Gastrocnemius medialis (tissue), 4 donors: Measurements from ENCODE around the gene LARP4. TPM values are rescaled to one million over a fixed set of nuclear protein-coding genes. Genes with fewer than 3 reads are reported as not detected.
A peak's percentile ranks its signal among the peaks of the same experiment; 100 is the strongest.
"Not testable (repeated sequence)": the region's sequence is repeated elsewhere in the genome, so short reads cannot be mapped to it uniquely, and the experiment has no call there.

Experiments used
- ATAC-seq, 2 donors: fragments of 150-250 bp; one replicate each; pipeline ENCODE4 v1.9.1; 2016
- DNase-seq, 2 donors: peaks; one replicate each; pipeline ENCODE4 v3.0.0-alpha.2; 2019
- H3K27ac ChIP-seq, 4 donors: fragments of 200-600 bp; sonication (generic); 1 replicate in 1 of 4; 2 replicates in 3 of 4; pipeline ENCODE4 v1.5.1; 2016 to 2018; ENCODE audit warnings: mild to moderate bottlenecking in 2 of 4, moderate library complexity in 1 of 4
- H3K27me3 ChIP-seq, 3 donors: fragments of 200-600 bp; sonication (generic) in 2 of 3; 1 replicate in 1 of 3; 2 replicates in 2 of 3; pipeline versions ENCODE4 v1.5.1 to v1.6.0; 2016 to 2019; ENCODE audit warnings: mild to moderate bottlenecking in 1 of 3, moderate library complexity in 1 of 3
- H3K36me3 ChIP-seq, 2 donors: fragments of 200-600 bp; sonication (generic) in 1 of 2; one replicate each; pipeline ENCODE4 v1.5.1; 2017 to 2018
- H3K4me1 ChIP-seq, 2 donors: fragments of 200-600 bp; sonication (generic) in 1 of 2; one replicate each; pipeline ENCODE4 v1.5.1; 2016 to 2017; ENCODE audit warnings: mild to moderate bottlenecking in 2 of 2
- H3K4me3 ChIP-seq, 4 donors: fragments of 200-600 bp; sonication (generic) in 3 of 4; 1 replicate in 1 of 4; 2 replicates in 3 of 4; pipeline ENCODE4 v1.5.1; 2016 to 2019; ENCODE audit warnings: mild to moderate bottlenecking in 2 of 4
- H3K9me3 ChIP-seq, 3 donors: fragments of 200-600 bp; sonication (generic) in 2 of 3; 1 replicate in 1 of 3; 2 replicates in 2 of 3; pipeline ENCODE4 v1.5.1; 2016 to 2019
- CTCF ChIP-seq, 5 experiments: fragments of 450-650 bp in 3 of 5; fragments of 200-600 bp in 2 of 5; sonication (generic) in 2 of 5; IDR thresholded peaks in 4 of 5; conservative IDR thresholded peaks in 1 of 5; 1 replicate in 4 of 5; 2 replicates in 1 of 5; pipeline ENCODE4 v1.5.1; 2016 to 2019; ENCODE audit warnings: antibody characterized with exemption in 5 of 5, mild to moderate bottlenecking in 3 of 5, moderate library complexity in 3 of 5
- POLR2A ChIP-seq, 2 donors: fragments of 450-650 bp; IDR thresholded peaks; one replicate each; pipeline ENCODE4 v1.6.1; 2017; ENCODE audit warnings: antibody characterized with exemption in 2 of 2, mild to moderate bottlenecking in 2 of 2, moderate library complexity in 2 of 2
- in situ Hi-C, 4 donors: fragments of 200-750 bp; cut with MboI; loops; one replicate each; pipeline versions ENCODE4 v1.15.0 to v1.8.0; 2017; ENCODE audit warnings: low sequenced_read_pairs in 4 of 4
- intact Hi-C: fragments of 100-400 bp; cut with DNase I; formaldehyde crosslinking; loops from one replicate; pipeline ENCODE4 v1.15.1; 2023; ENCODE audit warnings: low total_unique reads
- total RNA-seq, 4 donors: library from RNA; depleted of rRNA; stranded (reverse); fragments of >200 nt; gene quantifications; one replicate each; pipeline versions ENCODE4 v1.1.0 to v1.2.3, GENCODE V29; 2016

Gene LARP4
- total RNA-seq, 4 donors from 2014 or later = 32.7 to 70.2 (median 42.4) TPM

GRCh38 chr12:50425589-50426258 lies 25.0 kb downstream of the LARP4 start:
- no peak for ATAC-seq
- Histone ChIP-seq H3K9me3 (no peaks in the 10 kb centered on the region), H3K4me3 (no peak overlapping the region), H3K36me3 (peaks cover 0 to 27% of the 10 kb centered on the region in 2 donors), H3K4me1 (peaks cover 16 to 25% of the 10 kb centered on the region in 2 donors), H3K27me3 (no peaks in the 10 kb centered on the region), H3K27ac (peak overlapping the region in 2 of 4 donors; percentile 26 to 29)
- intact Hi-C loops (no loop called here), in situ Hi-C loops (no loop called here)
- TF ChIP-seq POLR2A (IDR thresholded peaks at IDR 0.05) = no peak
- no peak for DNase-seq

GRCh38 chr12:50431656-50432055 lies 31.0 kb downstream of the LARP4 start:
- peaks cover 0 to 70% of the 10 kb centered on the region in 2 donors for H3K36me3 ChIP-seq
- ATAC-seq, in situ Hi-C loops, H3K9me3 ChIP-seq, H3K4me3 ChIP-seq, DNase-seq, intact Hi-C loops, H3K27me3 ChIP-seq, H3K27ac ChIP-seq, H3K4me1 ChIP-seq: not testable (repeated sequence)

GRCh38 chr12:50440288-50440687 lies 39.6 kb downstream of the LARP4 start:
- peaks cover 0 to 11% of the 10 kb centered on the region in 2 donors for H3K4me1 ChIP-seq
- no peak for DNase-seq
- no peak for ATAC-seq
- H3K9me3 ChIP-seq = no peaks in the 10 kb centered on the region
- H3K36me3 ChIP-seq = peaks cover 0 to 90% of the 10 kb centered on the region in 2 donors
- no peak overlapping the region for H3K4me3 ChIP-seq
- H3K27ac ChIP-seq = no peak overlapping the region
- no peaks in the 10 kb centered on the region for H3K27me3 ChIP-seq
- no peak for TF ChIP-seq POLR2A (IDR thresholded peaks at IDR 0.05)
- no peak for TF ChIP-seq CTCF (IDR thresholded peaks at IDR 0.05 in 4 of 5, conservative IDR thresholded peaks at IDR 0.05 in 1 of 5)
- intact Hi-C loops (no loop called here), in situ Hi-C loops (no loop called here)

GRCh38 chr12:50441763-50442162 lies 41.1 kb downstream of the LARP4 start:
- no peak for TF ChIP-seq POLR2A (IDR thresholded peaks at IDR 0.05)
- no peak for TF ChIP-seq CTCF (IDR thresholded peaks at IDR 0.05 in 4 of 5, conservative IDR thresholded peaks at IDR 0.05 in 1 of 5)
- H3K27me3 ChIP-seq = no peaks in the 10 kb centered on the region
- H3K27ac ChIP-seq = peak overlapping the region; percentile 21 to 68 (median 58)
- intact Hi-C loops = no loop called here
- peaks cover 0 to 86% of the 10 kb centered on the region in 2 donors for H3K36me3 ChIP-seq
- ATAC-seq (peak; percentile 51 to 54), DNase-seq (peak; percentile 13 to 30)
- no peak overlapping the region for H3K4me3 ChIP-seq
- in situ Hi-C loops = no loop called here
- no peaks in the 10 kb centered on the region for H3K9me3 ChIP-seq
- H3K4me1 ChIP-seq = peaks cover 0 to 11% of the 10 kb centered on the region in 2 donors

GRCh38 chr12:50442178-50442908 lies 41.7 kb downstream of the LARP4 start:
- H3K9me3 ChIP-seq = no peaks in the 10 kb centered on the region
- H3K27me3 ChIP-seq = no peaks in the 10 kb centered on the region
- DNase-seq (no peak), ATAC-seq (peak; percentile 16 to 26)
- H3K27ac ChIP-seq = peak overlapping the region; percentile 21 to 68 (median 58)
- peaks cover 0 to 11% of the 10 kb centered on the region in 2 donors for H3K4me1 ChIP-seq
- TF ChIP-seq CTCF (IDR thresholded peaks at IDR 0.05 in 4 of 5, conservative IDR thresholded peaks at IDR 0.05 in 1 of 5) (no peak), POLR2A (IDR thresholded peaks at IDR 0.05) (no peak)
- intact Hi-C loops (no loop called here), in situ Hi-C loops (no loop called here)
- peaks cover 0 to 86% of the 10 kb centered on the region in 2 donors for H3K36me3 ChIP-seq
- no peak overlapping the region for H3K4me3 ChIP-seq

- DNase-seq, H3K4me3 ChIP-seq, ATAC-seq, in situ Hi-C loops, H3K27me3 ChIP-seq, H3K9me3 ChIP-seq, intact Hi-C loops, H3K27ac ChIP-seq: not testable (repeated sequence)
- Histone ChIP-seq H3K4me1 (peaks cover 8 to 13% of the 10 kb centered on the region in 2 donors), H3K36me3 (peaks cover 0 to 23% of the 10 kb centered on the region in 2 donors)
These were observed 49.0 kb downstream of the LARP4 start for GRCh38 chr12:50449671-50450070.
